ENCODE data around the gene FXR1. TPM values are rescaled to one million over a fixed set of nuclear protein-coding genes. Genes with fewer than 3 reads are reported as not detected.
"Not testable (repeated sequence)": the region's sequence is repeated elsewhere in the genome, so short reads cannot be mapped to it uniquely, and the experiment has no call there.

FXR1 gene
- total RNA-seq, 2 donors from 2014 or later: 147 to 168 TPM

DNA sequence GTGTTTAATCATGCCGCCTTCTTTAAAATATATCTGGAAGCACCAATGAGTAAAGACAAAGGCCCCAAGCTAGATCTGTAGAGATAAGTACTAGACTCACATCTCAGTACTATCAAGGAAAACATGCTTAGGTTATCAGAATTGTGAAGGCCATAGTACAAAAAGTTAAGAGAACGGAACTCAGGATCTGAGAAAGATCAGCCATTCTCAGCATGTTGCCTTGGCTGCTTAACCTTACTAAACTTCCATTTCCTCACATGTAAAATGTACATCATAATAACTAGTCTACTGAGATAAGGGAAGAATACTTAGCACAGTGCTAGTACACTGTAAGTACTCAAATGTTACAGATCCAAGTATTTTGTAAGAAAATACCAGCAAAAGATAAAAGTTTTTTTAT lies 69.4 kb downstream of the FXR1 start:
- Histone ChIP-seq H3K36me3 (peaks cover 55% of the 10 kb centered on the region), H3K27me3 (no peaks in the 10 kb centered on the region), H3K4me3 (no peak overlapping the region), H3K4me1 (peaks cover 0 to 19% of the 10 kb centered on the region in 2 donors), H3K27ac (peak overlapping the region in 1 of 2 donors; percentile 74), H3K9me3 (no peaks in the 10 kb centered on the region)
- DNase-seq (ENCODE audit: low spot score): no peak
- TF ChIP-seq, protein P1, sequence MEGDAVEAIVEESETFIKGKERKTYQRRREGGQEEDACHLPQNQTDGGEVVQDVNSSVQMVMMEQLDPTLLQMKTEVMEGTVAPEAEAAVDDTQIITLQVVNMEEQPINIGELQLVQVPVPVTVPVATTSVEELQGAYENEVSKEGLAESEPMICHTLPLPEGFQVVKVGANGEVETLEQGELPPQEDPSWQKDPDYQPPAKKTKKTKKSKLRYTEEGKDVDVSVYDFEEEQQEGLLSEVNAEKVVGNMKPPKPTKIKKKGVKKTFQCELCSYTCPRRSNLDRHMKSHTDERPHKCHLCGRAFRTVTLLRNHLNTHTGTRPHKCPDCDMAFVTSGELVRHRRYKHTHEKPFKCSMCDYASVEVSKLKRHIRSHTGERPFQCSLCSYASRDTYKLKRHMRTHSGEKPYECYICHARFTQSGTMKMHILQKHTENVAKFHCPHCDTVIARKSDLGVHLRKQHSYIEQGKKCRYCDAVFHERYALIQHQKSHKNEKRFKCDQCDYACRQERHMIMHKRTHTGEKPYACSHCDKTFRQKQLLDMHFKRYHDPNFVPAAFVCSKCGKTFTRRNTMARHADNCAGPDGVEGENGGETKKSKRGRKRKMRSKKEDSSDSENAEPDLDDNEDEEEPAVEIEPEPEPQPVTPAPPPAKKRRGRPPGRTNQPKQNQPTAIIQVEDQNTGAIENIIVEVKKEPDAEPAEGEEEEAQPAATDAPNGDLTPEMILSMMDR (IDR thresholded peaks at IDR 0.05): no peak

DNA sequence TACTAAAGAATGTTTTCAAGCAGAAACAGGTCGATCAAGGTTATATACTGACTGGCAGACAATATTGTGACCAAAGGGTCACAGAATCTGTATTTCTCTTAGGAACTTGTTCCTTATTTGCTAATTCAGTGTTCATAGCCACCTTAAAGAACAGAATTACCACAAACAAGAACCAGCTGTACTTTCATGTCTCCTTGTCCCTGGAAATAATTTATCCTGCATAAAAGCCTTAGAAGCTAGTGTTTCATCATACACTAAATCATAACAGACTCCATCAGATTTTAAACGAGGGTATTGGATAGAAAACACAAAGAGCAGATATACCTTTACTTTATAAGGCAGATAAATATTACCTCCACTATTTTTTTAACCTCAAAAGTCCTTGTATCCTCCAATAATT lies 70.7 kb downstream of the FXR1 start:
- Histone ChIP-seq H3K36me3 (peaks cover 47% of the 10 kb centered on the region), H3K9me3 (no peaks in the 10 kb centered on the region), H3K4me1 (peaks cover 0 to 27% of the 10 kb centered on the region in 2 donors), H3K27me3 (no peaks in the 10 kb centered on the region), H3K4me3 (no peak overlapping the region), H3K27ac (no peak overlapping the region)
- TF ChIP-seq, protein P1 (IDR thresholded peaks at IDR 0.05): no peak
- DNase-seq (ENCODE audit: low spot score): no peak

DNA sequence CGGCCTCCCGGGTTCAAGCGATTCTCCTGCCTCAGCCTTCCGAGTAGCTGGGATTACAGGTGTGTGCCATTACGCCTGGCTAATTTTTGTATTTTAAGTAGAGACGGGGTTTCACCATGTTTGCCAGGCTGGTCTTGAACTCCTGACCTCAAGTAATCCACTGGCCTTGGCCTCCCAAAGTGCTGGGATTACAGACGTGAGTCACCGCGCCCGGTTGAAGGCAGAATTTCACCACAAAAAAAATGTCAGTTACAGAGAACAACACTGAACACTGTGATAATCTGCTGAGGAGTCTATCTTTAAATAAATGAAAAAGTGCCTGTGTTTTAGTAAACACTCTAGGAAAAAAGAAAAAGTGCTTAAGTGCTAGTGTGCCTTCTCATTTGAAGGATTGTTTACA lies 73.9 kb downstream of the FXR1 start:
- not testable (repeated sequence) for H3K9me3 ChIP-seq; H3K27me3 ChIP-seq; H3K27ac ChIP-seq; H3K4me3 ChIP-seq; DNase-seq (ENCODE audit: low spot score)
- H3K4me1 ChIP-seq: peaks cover 0 to 24% of the 10 kb centered on the region in 2 donors
- H3K36me3 ChIP-seq: peaks cover 36% of the 10 kb centered on the region

DNA sequence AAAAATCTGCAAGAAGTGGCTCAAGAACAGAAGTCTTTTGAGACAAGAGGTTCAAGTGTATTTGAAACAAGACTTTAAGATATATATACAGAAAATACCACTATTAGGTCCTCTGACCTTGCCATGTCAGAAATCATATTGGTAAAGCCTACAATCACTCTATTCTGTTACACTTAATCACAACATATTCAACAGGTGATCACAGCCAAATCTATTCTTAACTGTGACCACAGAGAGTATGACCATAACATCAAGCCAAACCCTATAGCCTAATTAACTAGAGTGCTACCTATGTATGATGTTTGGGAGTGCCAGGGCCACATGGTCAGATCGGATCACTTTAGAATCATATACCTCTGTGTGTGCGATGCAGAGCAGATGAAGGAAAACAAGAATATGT lies 74.9 kb downstream of the FXR1 start:
- peaks cover 32% of the 10 kb centered on the region for H3K36me3 ChIP-seq
- H3K4me3 ChIP-seq: no peak overlapping the region
- no peaks in the 10 kb centered on the region for H3K9me3 ChIP-seq
- no peak for DNase-seq (ENCODE audit: low spot score)
- no peaks in the 10 kb centered on the region for H3K27me3 ChIP-seq
- H3K4me1 ChIP-seq: peaks cover 0 to 20% of the 10 kb centered on the region in 2 donors
- TF ChIP-seq, protein P1 (IDR thresholded peaks at IDR 0.05): no peak
- H3K27ac ChIP-seq: no peak overlapping the region

DNA sequence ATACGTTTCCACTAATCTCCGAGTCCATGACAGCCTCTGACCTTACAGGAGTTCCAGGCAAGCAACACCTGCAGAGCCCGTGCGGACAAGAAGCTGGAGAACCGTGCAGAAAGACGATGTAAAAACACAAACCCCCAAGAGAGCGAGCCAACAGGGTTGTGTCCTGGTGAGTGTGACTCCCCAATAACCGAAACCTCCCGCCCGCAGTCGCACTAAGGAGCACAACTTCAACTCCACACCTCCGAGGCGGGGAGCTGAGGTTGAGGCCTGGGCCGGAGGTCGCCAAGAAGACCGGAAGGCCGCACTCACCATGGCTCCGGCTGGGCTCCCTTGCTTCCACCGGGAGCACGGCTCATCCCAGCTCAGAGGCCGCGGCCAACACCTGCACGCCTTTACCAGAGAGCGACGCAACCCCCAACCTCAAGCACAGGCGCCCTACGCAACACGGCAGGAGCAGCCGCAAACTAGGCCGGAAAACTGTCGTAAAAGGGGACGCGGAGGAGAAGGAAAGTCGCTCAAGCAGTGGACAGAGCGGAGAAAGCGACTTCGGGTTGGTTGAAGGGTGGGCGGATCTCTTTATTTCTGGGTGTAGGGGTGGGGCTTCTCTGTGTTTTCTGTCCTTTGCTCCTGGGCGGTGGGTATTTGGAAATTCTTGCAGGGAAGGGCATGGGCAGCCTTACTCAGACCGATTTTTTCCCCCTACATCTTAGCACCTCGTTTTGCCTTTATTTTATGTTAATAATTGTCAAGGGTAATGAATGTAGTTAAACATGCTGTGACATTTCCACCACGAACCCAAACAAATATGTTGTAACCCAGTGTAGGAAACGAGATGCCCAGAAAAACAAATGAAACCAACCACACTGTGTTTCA lies 77.1 kb downstream of the FXR1 start, which contains the start of gene DNAJC19:
DNAJC19 (minus strand) TSS at position 446 of the 873 bp plus-strand sequence; CDS start at position 312, 134 bp downstream.
- peaks cover 20% of the 10 kb centered on the region for H3K36me3 ChIP-seq
- peak; percentile 91 for DNase-seq (ENCODE audit: low spot score)
- no peaks in the 10 kb centered on the region for H3K9me3 ChIP-seq
- H3K27ac ChIP-seq: peak within 1 kb of the TSS; percentile 89 to 91
- TF ChIP-seq, protein P1 (IDR thresholded peaks at IDR 0.05): no peak
- H3K4me3 ChIP-seq: peak within 1 kb of the TSS; percentile 88 to 90
- no peaks in the 10 kb centered on the region for H3K27me3 ChIP-seq
- H3K4me1 ChIP-seq: peaks cover 0 to 17% of the 10 kb centered on the region in 2 donors

DNA sequence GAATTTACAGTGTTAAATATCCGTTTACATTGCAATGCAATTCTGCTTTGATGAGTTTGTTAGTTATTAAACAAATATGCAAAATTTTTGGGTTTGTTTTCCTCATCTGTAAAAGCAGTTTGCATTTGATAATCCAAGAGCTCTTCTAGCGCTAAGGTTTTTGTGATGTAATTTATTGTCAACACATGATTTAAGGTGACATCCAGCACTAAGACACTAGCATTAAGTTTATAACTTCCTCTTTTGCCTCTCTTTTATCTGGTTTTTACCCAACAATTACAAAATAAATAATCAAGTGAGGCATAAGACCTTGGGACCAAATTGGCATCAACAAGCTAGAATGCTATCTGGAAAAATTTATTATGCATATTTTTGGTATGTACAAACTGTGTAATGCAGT lies 78.0 kb downstream of the FXR1 start:
- peaks cover 10% of the 10 kb centered on the region for H3K36me3 ChIP-seq
- H3K9me3 ChIP-seq: no peaks in the 10 kb centered on the region
- peaks cover 0 to 17% of the 10 kb centered on the region in 2 donors for H3K4me1 ChIP-seq
- TF ChIP-seq, protein P1 (IDR thresholded peaks at IDR 0.05): no peak
- peak overlapping the region; percentile 88 to 90 for H3K4me3 ChIP-seq
- H3K27ac ChIP-seq: peak overlapping the region; percentile 89 to 91
- no peak for DNase-seq (ENCODE audit: low spot score)
- no peaks in the 10 kb centered on the region for H3K27me3 ChIP-seq

All from right atrium auricular region (tissue), 2 donors.